ENCODE data around the gene ADD1. TPM values are rescaled to one million over a fixed set of nuclear protein-coding genes. Genes with fewer than 3 reads are reported as not detected.
A peak's percentile ranks its signal among the peaks of the same experiment; 100 is the strongest.

ADD1 gene
- 201 and 224 TPM in 2 replicates for total RNA-seq (2014; rRNA removed; shearing (Covaris generic))

GRCh38 chr4:2843263-2843940 is at the start of gene ADD1:
Gene ADD1, plus strand, starts transcription at chr4:2843844. Its CDS starts 32,072 bp downstream, at chr4:2875916.
- peak; percentile 100 for DNase-seq
- Histone ChIP-seq H3K27me3 (ENCODE audit: control insufficient read depth, insufficient read depth, low read length) (no peaks in the 10 kb centered on the region), H3K4me3 (ENCODE audit: insufficient read depth, low read depth, low read length) (peak within 1 kb of the TSS; percentile 88), H3K36me3 (replicated peaks; ENCODE audit: control insufficient read depth, insufficient read depth, low read length) (no peaks in the 10 kb centered on the region)

- Histone ChIP-seq H3K4me3 (ENCODE audit: insufficient read depth, low read depth, low read length) (no peak overlapping the region), H3K36me3 (replicated peaks; ENCODE audit: control insufficient read depth, insufficient read depth, low read length) (no peaks in the 10 kb centered on the region), H3K27me3 (ENCODE audit: control insufficient read depth, insufficient read depth, low read length) (peaks cover 12% of the 10 kb centered on the region)
- no peak for DNase-seq
Measured at GRCh38 chr4:2794486-2795299, 49.0 kb upstream of the ADD1 start.

- no peak for DNase-seq
- Histone ChIP-seq H3K4me3 (ENCODE audit: insufficient read depth, low read depth, low read length) (no peak overlapping the region), H3K36me3 (replicated peaks; ENCODE audit: control insufficient read depth, insufficient read depth, low read length) (no peaks in the 10 kb centered on the region), H3K27me3 (ENCODE audit: control insufficient read depth, insufficient read depth, low read length) (peaks cover 12% of the 10 kb centered on the region)
Measured at GRCh38 chr4:2795300-2795892, 48.2 kb upstream of the ADD1 start.

GRCh38 chr4:2795893-2796848 is 47.5 kb upstream of the ADD1 start:
- no peak overlapping the region for H3K4me3 ChIP-seq (ENCODE audit: insufficient read depth, low read depth, low read length)
- no peak for DNase-seq
- no peaks in the 10 kb centered on the region for H3K36me3 ChIP-seq (replicated peaks; ENCODE audit: control insufficient read depth, insufficient read depth, low read length)
- H3K27me3 ChIP-seq (ENCODE audit: control insufficient read depth, insufficient read depth, low read length), result peaks cover 12% of the 10 kb centered on the region

GRCh38 chr4:2796849-2797544 is 46.6 kb upstream of the ADD1 start:
- Histone ChIP-seq H3K36me3 (replicated peaks; ENCODE audit: control insufficient read depth, insufficient read depth, low read length) (no peaks in the 10 kb centered on the region), H3K4me3 (ENCODE audit: insufficient read depth, low read depth, low read length) (no peak overlapping the region), H3K27me3 (ENCODE audit: control insufficient read depth, insufficient read depth, low read length) (peaks cover 12% of the 10 kb centered on the region)
- DNase-seq, result no peak

GRCh38 chr4:2797545-2798305 is 45.9 kb upstream of the ADD1 start:
- Histone ChIP-seq H3K36me3 (replicated peaks; ENCODE audit: control insufficient read depth, insufficient read depth, low read length) (no peaks in the 10 kb centered on the region), H3K4me3 (ENCODE audit: insufficient read depth, low read depth, low read length) (no peak overlapping the region), H3K27me3 (ENCODE audit: control insufficient read depth, insufficient read depth, low read length) (peaks cover 10% of the 10 kb centered on the region)
- no peak for DNase-seq

- H3K27me3 ChIP-seq (ENCODE audit: control insufficient read depth, insufficient read depth, low read length), result peaks cover 5% of the 10 kb centered on the region
- H3K4me3 ChIP-seq (ENCODE audit: insufficient read depth, low read depth, low read length), result no peak overlapping the region
- no peaks in the 10 kb centered on the region for H3K36me3 ChIP-seq (replicated peaks; ENCODE audit: control insufficient read depth, insufficient read depth, low read length)
- DNase-seq, result no peak
Measured at GRCh38 chr4:2798399-2799223, 45.0 kb upstream of the ADD1 start.

GRCh38 chr4:2799224-2799911 is 44.3 kb upstream of the ADD1 start:
- H3K27me3 ChIP-seq (ENCODE audit: control insufficient read depth, insufficient read depth, low read length), result no peaks in the 10 kb centered on the region
- DNase-seq, result no peak
- H3K4me3 ChIP-seq (ENCODE audit: insufficient read depth, low read depth, low read length), result no peak overlapping the region
- no peaks in the 10 kb centered on the region for H3K36me3 ChIP-seq (replicated peaks; ENCODE audit: control insufficient read depth, insufficient read depth, low read length)

- DNase-seq, result no peak
- no peaks in the 10 kb centered on the region for H3K36me3 ChIP-seq (replicated peaks; ENCODE audit: control insufficient read depth, insufficient read depth, low read length)
- no peaks in the 10 kb centered on the region for H3K27me3 ChIP-seq (ENCODE audit: control insufficient read depth, insufficient read depth, low read length)
- no peak overlapping the region for H3K4me3 ChIP-seq (ENCODE audit: insufficient read depth, low read depth, low read length)
Measured at GRCh38 chr4:2799971-2800690, 43.5 kb upstream of the ADD1 start.

- Histone ChIP-seq H3K27me3 (ENCODE audit: control insufficient read depth, insufficient read depth, low read length) (no peaks in the 10 kb centered on the region), H3K36me3 (replicated peaks; ENCODE audit: control insufficient read depth, insufficient read depth, low read length) (no peaks in the 10 kb centered on the region), H3K4me3 (ENCODE audit: insufficient read depth, low read depth, low read length) (no peak overlapping the region)
- DNase-seq, result peak; percentile 95
Measured at GRCh38 chr4:2800691-2801596, 42.7 kb upstream of the ADD1 start.
